ENCODE results near the gene CRYBB1.

- TF ChIP-seq MAFK (conservative IDR thresholded peaks at IDR 0.05 in 1 of 2, IDR thresholded peaks at IDR 0.05 in 1 of 2; ENCODE audit: low read length in 2 of 2) (no peak), ATF6 (CRISPR knock-in tag; conservative IDR thresholded peaks at IDR 0.05) (no peak), RAD21 (CRISPR knock-in tag; IDR thresholded peaks at IDR 0.05) (no peak), REST (IDR thresholded peaks at IDR 0.05; ENCODE audit: borderline replicate concordance in 1 of 2, low read depth in 1 of 2, low read length in 2 of 2) (no peak), ZSCAN5A (CRISPR knock-in tag; IDR thresholded peaks at IDR 0.05; ENCODE audit: borderline replicate concordance) (no peak), ETS1 (CRISPR knock-in tag; IDR thresholded peaks at IDR 0.05) (no peak), SAFB2 (CRISPR knock-in tag; IDR thresholded peaks at IDR 0.05; ENCODE audit: borderline replicate concordance, low read depth) (no peak)
These were observed 67.8 kb downstream of the CRYBB1 start for GRCh38 chr22:26549902-26550497.
